Cardiac fibroblast (primary cell): Measurements from ENCODE around the gene MED23.
"Not testable (repeated sequence)": the region's sequence is repeated elsewhere in the genome, so short reads cannot be mapped to it uniquely, and the experiment has no call there.

Experiments used
- DNase-seq, 2 donors: peaks; one replicate each; pipeline versions ENCODE4 v3.0.0 to v3.0.0-alpha.2; 2010; ENCODE audit warnings: low read depth in 2 of 2
- H3K4me3 ChIP-seq, 2 donors: replicated peaks in 1 of 2; 1 replicate in 1 of 2; 2 replicates in 1 of 2; pipeline ENCODE4 v1.5.1; 2011; ENCODE audit warnings: low read depth in 2 of 2, low read length in 2 of 2, mild to moderate bottlenecking in 2 of 2, moderate library complexity in 1 of 2
- TF ChIP-seq, protein P1 (sequence below): IDR thresholded peaks from one replicate; pipeline ENCODE4 v1.5.1; 2011; ENCODE audit warnings: low read depth, mild to moderate bottlenecking, low read length, inconsistent platforms

Gene MED23

DNA sequence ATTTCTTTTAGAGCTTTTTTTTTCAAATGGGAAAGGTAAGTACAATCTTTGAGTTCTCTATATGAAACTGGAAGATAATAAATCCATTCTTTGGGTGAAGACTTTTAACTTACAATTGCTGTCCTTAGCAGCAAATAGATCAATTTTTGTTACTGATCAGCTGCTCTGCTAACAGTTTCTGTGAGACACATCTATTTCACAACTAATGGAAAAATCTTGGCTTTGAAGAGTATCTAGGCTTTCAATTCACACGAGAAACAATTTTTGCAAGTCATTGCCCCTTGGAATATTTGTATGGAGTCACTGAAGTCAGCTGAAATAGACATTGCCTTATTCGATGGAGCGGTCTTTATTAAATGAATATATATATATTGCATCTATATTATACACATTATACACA, 75.5 kb downstream of the MED23 start:
- DNase-seq: no peak
- H3K4me3 ChIP-seq: no peak overlapping the region
- TF ChIP-seq, protein P1, sequence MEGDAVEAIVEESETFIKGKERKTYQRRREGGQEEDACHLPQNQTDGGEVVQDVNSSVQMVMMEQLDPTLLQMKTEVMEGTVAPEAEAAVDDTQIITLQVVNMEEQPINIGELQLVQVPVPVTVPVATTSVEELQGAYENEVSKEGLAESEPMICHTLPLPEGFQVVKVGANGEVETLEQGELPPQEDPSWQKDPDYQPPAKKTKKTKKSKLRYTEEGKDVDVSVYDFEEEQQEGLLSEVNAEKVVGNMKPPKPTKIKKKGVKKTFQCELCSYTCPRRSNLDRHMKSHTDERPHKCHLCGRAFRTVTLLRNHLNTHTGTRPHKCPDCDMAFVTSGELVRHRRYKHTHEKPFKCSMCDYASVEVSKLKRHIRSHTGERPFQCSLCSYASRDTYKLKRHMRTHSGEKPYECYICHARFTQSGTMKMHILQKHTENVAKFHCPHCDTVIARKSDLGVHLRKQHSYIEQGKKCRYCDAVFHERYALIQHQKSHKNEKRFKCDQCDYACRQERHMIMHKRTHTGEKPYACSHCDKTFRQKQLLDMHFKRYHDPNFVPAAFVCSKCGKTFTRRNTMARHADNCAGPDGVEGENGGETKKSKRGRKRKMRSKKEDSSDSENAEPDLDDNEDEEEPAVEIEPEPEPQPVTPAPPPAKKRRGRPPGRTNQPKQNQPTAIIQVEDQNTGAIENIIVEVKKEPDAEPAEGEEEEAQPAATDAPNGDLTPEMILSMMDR: no peak

DNA sequence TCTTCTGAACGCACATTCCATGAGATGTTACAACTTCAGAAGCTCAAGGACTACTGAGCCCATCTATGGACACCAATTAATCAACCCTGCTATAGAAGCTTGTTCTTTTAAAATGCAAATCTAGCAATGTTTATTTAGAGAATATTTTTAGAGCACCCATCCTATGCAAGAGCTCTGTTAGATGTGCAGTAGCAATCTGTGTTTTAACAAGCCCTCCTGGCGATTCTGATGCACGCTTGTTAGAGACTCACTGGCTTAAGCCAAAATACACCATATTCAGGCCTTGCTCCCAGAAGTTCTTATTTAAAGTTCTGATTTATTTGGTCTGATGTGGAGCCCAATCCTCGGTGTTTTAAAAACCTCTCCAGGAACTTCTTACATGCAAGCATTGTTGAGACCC, 76.1 kb downstream of the MED23 start:
- DNase-seq: no peak
- TF ChIP-seq, protein P1: no peak
- no peak overlapping the region for H3K4me3 ChIP-seq

DNA sequence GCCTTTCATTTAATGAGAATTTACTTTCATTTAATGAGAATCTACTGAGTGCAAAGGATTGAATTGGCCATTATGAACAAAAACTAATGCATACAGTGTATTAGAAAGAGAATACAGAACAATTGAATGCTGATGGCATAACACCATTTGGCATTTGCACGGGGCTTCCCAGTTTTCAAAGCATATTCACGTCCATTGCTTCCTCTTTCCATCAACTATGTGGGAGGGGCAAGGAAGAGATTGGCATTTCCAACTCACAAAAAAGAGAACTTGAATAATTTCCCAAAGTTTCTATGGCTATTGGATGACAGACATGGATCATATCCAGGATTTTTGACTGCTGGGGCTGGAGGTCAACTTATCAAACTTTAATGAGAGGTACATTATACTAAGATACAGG, 78.2 kb downstream of the MED23 start:
- no peak for DNase-seq
- TF ChIP-seq, protein P1: no peak

DNA sequence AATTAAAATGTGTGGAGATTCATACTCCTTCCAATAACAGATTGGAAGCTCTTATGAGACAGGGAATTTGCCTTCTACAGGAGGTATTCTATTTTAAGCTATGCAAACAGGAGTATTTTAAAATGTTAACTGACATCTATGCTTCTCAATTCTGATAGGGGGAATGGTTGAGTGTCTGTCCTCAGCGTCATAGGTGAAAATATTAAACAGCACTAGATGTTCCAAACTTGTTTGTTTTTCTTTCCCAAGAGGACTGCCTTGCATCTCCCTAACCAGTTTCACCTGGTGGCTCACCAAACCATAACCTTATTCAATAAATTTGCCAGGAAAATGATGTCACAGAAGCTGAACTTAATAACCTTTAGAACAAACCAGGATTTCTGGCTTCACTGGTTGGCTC, 79.6 kb downstream of the MED23 start:
- TF ChIP-seq, protein P1: no peak
- no peak for DNase-seq
- H3K4me3 ChIP-seq: no peak overlapping the region

More for the DNA sequence above, 78.2 kb downstream of the MED23 start:
- no peak overlapping the region for H3K4me3 ChIP-seq

DNA sequence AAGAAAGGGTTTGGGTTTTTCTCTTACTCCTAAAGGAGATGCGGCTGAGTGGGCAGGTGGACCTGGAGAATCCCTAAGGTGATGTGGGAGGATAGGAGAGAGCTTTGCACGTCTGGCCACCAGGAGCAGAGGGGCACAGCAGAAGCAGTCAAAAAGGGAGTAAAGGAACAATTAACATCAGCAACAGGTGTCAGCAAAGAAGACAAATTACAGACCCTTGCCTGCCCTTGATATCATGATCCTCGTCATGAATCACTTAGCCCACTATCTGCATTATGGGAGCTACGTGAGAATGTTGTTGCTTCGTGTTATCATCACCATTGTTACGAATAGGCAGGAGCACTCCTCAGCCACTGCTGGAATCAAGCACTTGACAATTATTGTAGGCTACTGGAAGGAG, 80.6 kb downstream of the MED23 start:
- no peak for DNase-seq
- TF ChIP-seq, protein P1: no peak
- H3K4me3 ChIP-seq: no peak overlapping the region

DNA sequence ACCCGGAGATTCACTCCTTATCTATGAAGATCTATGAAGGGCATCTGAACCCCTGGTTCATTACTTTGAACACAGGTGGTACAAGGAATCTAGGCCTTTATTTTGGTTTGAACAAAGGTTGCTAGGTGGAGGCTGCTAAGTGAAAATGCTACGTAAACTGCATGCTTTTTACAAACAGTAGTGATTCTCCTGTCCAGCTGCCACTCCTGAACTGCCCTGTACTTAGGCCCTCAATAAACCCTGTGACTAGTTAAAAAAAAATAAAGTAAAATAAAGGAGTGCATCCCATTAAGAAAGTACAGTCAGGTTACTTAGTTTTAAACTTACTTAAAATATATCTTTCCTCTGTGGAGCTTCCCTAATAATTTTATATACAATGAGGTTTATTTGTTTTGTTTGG, 82.7 kb downstream of the MED23 start:
- no peak for DNase-seq
- TF ChIP-seq, protein P1: no peak
- no peak overlapping the region for H3K4me3 ChIP-seq

DNA sequence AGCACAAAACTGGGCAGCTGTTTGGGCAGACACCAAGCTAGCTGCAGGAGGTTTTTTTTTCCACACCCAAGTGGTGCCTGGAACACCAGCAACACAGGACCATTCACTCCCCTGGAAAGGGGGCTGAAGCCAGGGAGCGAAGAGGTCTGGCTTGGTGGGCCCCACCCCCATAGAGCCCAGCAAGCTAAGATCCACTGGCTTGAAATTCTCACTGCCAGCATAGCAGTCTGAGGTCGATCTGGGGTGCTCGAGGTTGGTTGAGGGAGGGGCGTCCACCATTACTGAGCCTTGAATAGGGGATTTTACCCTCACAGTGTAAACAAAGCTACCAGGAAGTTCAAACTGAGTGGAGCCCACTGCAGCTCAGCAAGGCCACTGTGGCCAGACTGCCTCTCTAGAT, 89.4 kb downstream of the MED23 start:
- not testable (repeated sequence) for H3K4me3 ChIP-seq, DNase-seq
